Measurements from ENCODE around the gene ARMH4. TPM values are rescaled to one million over a fixed set of nuclear protein-coding genes. Genes with fewer than 3 reads are reported as not detected.

ARMH4 gene
- polyA plus RNA-seq, 1 donor from 2014 or later: 14.1 TPM

GRCh38 chr14:57961786-57962060, 190.3 kb downstream of the ARMH4 start:
- no peak for TF ChIP-seq POLR2AphosphoS5 (IDR thresholded peaks at IDR 0.05)
- no peak for TF ChIP-seq EZH2 (IDR thresholded peaks at IDR 0.05; ENCODE audit: borderline replicate concordance, insufficient read depth, low read length, poor library complexity, severe bottlenecking)
- no peak for TF ChIP-seq MXI1 (conservative IDR thresholded peaks at IDR 0.05; ENCODE audit: poor library complexity, severe bottlenecking)
- TF ChIP-seq RAD21 (conservative IDR thresholded peaks at IDR 0.05): no peak
- TF ChIP-seq, protein P1, sequence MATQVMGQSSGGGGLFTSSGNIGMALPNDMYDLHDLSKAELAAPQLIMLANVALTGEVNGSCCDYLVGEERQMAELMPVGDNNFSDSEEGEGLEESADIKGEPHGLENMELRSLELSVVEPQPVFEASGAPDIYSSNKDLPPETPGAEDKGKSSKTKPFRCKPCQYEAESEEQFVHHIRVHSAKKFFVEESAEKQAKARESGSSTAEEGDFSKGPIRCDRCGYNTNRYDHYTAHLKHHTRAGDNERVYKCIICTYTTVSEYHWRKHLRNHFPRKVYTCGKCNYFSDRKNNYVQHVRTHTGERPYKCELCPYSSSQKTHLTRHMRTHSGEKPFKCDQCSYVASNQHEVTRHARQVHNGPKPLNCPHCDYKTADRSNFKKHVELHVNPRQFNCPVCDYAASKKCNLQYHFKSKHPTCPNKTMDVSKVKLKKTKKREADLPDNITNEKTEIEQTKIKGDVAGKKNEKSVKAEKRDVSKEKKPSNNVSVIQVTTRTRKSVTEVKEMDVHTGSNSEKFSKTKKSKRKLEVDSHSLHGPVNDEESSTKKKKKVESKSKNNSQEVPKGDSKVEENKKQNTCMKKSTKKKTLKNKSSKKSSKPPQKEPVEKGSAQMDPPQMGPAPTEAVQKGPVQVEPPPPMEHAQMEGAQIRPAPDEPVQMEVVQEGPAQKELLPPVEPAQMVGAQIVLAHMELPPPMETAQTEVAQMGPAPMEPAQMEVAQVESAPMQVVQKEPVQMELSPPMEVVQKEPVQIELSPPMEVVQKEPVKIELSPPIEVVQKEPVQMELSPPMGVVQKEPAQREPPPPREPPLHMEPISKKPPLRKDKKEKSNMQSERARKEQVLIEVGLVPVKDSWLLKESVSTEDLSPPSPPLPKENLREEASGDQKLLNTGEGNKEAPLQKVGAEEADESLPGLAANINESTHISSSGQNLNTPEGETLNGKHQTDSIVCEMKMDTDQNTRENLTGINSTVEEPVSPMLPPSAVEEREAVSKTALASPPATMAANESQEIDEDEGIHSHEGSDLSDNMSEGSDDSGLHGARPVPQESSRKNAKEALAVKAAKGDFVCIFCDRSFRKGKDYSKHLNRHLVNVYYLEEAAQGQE (IDR thresholded peaks at IDR 0.05; ENCODE audit: borderline replicate concordance): no peak
- no peak for TF ChIP-seq EP300 (conservative IDR thresholded peaks at IDR 0.05; ENCODE audit: poor library complexity, severe bottlenecking)
- TF ChIP-seq, protein P2, sequence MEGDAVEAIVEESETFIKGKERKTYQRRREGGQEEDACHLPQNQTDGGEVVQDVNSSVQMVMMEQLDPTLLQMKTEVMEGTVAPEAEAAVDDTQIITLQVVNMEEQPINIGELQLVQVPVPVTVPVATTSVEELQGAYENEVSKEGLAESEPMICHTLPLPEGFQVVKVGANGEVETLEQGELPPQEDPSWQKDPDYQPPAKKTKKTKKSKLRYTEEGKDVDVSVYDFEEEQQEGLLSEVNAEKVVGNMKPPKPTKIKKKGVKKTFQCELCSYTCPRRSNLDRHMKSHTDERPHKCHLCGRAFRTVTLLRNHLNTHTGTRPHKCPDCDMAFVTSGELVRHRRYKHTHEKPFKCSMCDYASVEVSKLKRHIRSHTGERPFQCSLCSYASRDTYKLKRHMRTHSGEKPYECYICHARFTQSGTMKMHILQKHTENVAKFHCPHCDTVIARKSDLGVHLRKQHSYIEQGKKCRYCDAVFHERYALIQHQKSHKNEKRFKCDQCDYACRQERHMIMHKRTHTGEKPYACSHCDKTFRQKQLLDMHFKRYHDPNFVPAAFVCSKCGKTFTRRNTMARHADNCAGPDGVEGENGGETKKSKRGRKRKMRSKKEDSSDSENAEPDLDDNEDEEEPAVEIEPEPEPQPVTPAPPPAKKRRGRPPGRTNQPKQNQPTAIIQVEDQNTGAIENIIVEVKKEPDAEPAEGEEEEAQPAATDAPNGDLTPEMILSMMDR (IDR thresholded peaks at IDR 0.05; ENCODE audit: poor library complexity, severe bottlenecking): no peak
- TF ChIP-seq SMC3 (conservative IDR thresholded peaks at IDR 0.05; ENCODE audit: poor library complexity): no peak
- TF ChIP-seq TAF1 (IDR thresholded peaks at IDR 0.05; ENCODE audit: low read depth): no peak
- Histone ChIP-seq H3K36me3 (ENCODE audit: insufficient read depth, low read length) (no peaks in the 10 kb centered on the region), H3K9ac (ENCODE audit: low read length) (no peak overlapping the region), H3K79me2 (replicated peaks; ENCODE audit: insufficient read depth, low read length) (no peaks in the 10 kb centered on the region), H3F3A (ENCODE audit: insufficient read depth, low read length, poor library complexity, severe bottlenecking) (no peaks in the 10 kb centered on the region), H3K9me2 (ENCODE audit: insufficient read depth, low read length) (no peaks in the 10 kb centered on the region), H3K27ac (ENCODE audit: low read length) (no peak overlapping the region), H2AFZ (ENCODE audit: low read depth, low read length) (no peak overlapping the region), H3K27me3 (ENCODE audit: insufficient read depth, low read depth, low read length) (no peaks in the 10 kb centered on the region), H3K4me3 (ENCODE audit: low read length) (no peak overlapping the region), H3K4me2 (ENCODE audit: low read length) (no peak overlapping the region), H3K9me3 (ENCODE audit: low read length) (no peaks in the 10 kb centered on the region), H4K20me1 (ENCODE audit: insufficient read depth) (no peaks in the 10 kb centered on the region)

GRCh38 chr14:57960946-57961785, 190.8 kb downstream of the ARMH4 start:
- Histone ChIP-seq H3K4me3 (ENCODE audit: low read length) (no peak overlapping the region), H3K9me2 (ENCODE audit: insufficient read depth, low read length) (no peaks in the 10 kb centered on the region), H3K27ac (ENCODE audit: low read length) (no peak overlapping the region), H2AFZ (ENCODE audit: low read depth, low read length) (no peak overlapping the region), H3K4me2 (ENCODE audit: low read length) (no peak overlapping the region), H3K36me3 (ENCODE audit: insufficient read depth, low read length) (no peaks in the 10 kb centered on the region), H4K20me1 (ENCODE audit: insufficient read depth) (no peaks in the 10 kb centered on the region), H3K9ac (ENCODE audit: low read length) (no peak overlapping the region), H3K27me3 (ENCODE audit: insufficient read depth, low read depth, low read length) (no peaks in the 10 kb centered on the region), H3K79me2 (replicated peaks; ENCODE audit: insufficient read depth, low read length) (no peaks in the 10 kb centered on the region), H3K9me3 (ENCODE audit: low read length) (no peaks in the 10 kb centered on the region), H3F3A (ENCODE audit: insufficient read depth, low read length, poor library complexity, severe bottlenecking) (no peaks in the 10 kb centered on the region)
- TF ChIP-seq SMC3 (conservative IDR thresholded peaks at IDR 0.05; ENCODE audit: poor library complexity) (no peak), RAD21 (conservative IDR thresholded peaks at IDR 0.05) (no peak)

Measured in neural cell (in vitro differentiated cells).